ENCODE data around the gene CHST13.

DNA sequence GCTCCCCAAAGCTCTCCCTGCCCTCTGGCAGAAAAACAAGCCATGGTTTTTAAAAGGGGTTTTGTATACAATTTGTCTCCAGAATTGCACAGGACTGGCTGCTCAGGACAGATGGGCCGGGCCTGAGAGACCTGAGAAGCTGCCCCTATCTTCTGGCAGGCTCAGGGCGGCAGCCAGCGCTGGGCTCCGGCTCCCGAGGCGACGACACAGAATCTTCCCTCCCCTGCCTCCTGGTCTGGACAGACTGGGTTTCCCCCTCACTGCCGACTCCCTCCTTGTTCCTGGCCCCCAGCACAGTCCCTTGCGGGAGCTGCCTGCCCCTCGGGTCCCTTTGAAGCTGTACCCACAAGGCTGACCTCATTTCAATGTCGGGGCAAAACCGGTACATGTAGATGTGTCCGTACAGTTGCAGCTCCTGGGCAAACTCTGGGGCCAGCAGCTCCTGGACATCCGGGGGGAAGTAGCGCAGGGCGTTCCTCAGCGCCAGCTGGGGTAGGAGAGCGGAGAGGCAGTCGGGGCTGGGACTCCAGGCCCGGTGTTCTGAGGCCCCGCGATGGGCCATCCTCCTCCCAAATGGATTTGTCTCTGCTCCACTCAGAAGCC lies 13.5 kb upstream of the CHST13 start:
- no peak for TF ChIP-seq FOXA1 (IDR thresholded peaks at IDR 0.05)
- no peak for TF ChIP-seq SP1 (IDR thresholded peaks at IDR 0.05)
- no peak for TF ChIP-seq TARDBP (IDR thresholded peaks at IDR 0.05)
- no peak for TF ChIP-seq CTBP1 (IDR thresholded peaks at IDR 0.05; ENCODE audit: borderline replicate concordance)
- no peak for TF ChIP-seq FOXM1 (IDR thresholded peaks at IDR 0.05; ENCODE audit: borderline replicate concordance)
- no peak for TF ChIP-seq NFRKB (IDR thresholded peaks at IDR 0.05)
- no peak for TF ChIP-seq BHLHE40 (IDR thresholded peaks at IDR 0.05; ENCODE audit: borderline replicate concordance)
- TF ChIP-seq FOXK2 (IDR thresholded peaks at IDR 0.05), result no peak
- no peak for TF ChIP-seq ELF4 (IDR thresholded peaks at IDR 0.05)
- TF ChIP-seq, protein P1, sequence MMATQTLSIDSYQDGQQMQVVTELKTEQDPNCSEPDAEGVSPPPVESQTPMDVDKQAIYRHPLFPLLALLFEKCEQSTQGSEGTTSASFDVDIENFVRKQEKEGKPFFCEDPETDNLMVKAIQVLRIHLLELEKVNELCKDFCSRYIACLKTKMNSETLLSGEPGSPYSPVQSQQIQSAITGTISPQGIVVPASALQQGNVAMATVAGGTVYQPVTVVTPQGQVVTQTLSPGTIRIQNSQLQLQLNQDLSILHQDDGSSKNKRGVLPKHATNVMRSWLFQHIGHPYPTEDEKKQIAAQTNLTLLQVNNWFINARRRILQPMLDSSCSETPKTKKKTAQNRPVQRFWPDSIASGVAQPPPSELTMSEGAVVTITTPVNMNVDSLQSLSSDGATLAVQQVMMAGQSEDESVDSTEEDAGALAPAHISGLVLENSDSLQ (IDR thresholded peaks at IDR 0.05), result no peak

All from HEK293T (cell line).